ENCODE data around the gene CLASP1. TPM values are rescaled to one million over a fixed set of nuclear protein-coding genes. Genes with fewer than 3 reads are reported as not detected.
A peak's percentile ranks its signal among the peaks of the same experiment; 100 is the strongest.

CLASP1 gene
- total RNA-seq, 1 donor from 2014 or later = 95.1 TPM

- peaks cover 11% of the 10 kb centered on the region for H3K36me3 Mint-ChIP-seq (ENCODE audit: low read depth, unreplicated experiment)
- H3K4me3 Mint-ChIP-seq (ENCODE audit: unreplicated experiment) = peak overlapping the region; percentile 21
- H3K27me3 Mint-ChIP-seq (ENCODE audit: unreplicated experiment) = peaks cover 4% of the 10 kb centered on the region
- peaks cover 14% of the 10 kb centered on the region for H3K4me1 Mint-ChIP-seq (ENCODE audit: unreplicated experiment)
- no peak for TF ChIP-seq CTCF (IDR thresholded peaks at IDR 0.05; ENCODE audit: unreplicated experiment)
- H3K9me3 Mint-ChIP-seq (ENCODE audit: unreplicated experiment) = no peaks in the 10 kb centered on the region
- H3K27ac Mint-ChIP-seq (ENCODE audit: unreplicated experiment) = peak overlapping the region; percentile 61
- DNase-seq (ENCODE audit: low spot score) = no peak
Measured at GRCh38 chr2:121524685-121525425, 124.4 kb downstream of the CLASP1 start.

- H3K4me3 Mint-ChIP-seq (ENCODE audit: unreplicated experiment) = no peak overlapping the region
- H3K4me1 Mint-ChIP-seq (ENCODE audit: unreplicated experiment) = no peaks in the 10 kb centered on the region
- peaks cover 16% of the 10 kb centered on the region for H3K36me3 Mint-ChIP-seq (ENCODE audit: low read depth, unreplicated experiment)
- peaks cover 4% of the 10 kb centered on the region for H3K27me3 Mint-ChIP-seq (ENCODE audit: unreplicated experiment)
- no peak overlapping the region for H3K27ac Mint-ChIP-seq (ENCODE audit: unreplicated experiment)
- no peaks in the 10 kb centered on the region for H3K9me3 Mint-ChIP-seq (ENCODE audit: unreplicated experiment)
- no peak for DNase-seq (ENCODE audit: low spot score)
- TF ChIP-seq CTCF (IDR thresholded peaks at IDR 0.05; ENCODE audit: unreplicated experiment) = no peak
Measured at GRCh38 chr2:121521359-121521758, 127.9 kb downstream of the CLASP1 start.

DNA sequence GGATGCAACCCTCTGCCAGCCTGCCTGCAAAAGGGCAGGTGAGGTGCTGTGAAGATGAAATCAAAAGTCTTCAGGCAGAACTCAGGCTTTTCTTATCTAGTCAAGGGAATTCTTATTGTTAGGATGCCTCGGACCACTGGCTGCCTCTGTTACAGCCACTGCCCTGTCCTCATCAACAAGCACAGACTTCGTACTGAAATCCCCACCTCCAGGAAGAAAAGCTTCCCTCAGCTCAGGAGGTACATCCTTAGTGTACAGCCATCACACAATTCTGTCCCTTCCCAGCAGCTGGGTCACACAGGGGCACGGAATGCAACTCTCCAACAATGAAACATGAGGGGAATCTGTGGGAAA lies 128.6 kb downstream of the CLASP1 start:
- Mint-ChIP-seq H3K27ac (ENCODE audit: unreplicated experiment) (peak overlapping the region; percentile 57), H3K9me3 (ENCODE audit: unreplicated experiment) (no peaks in the 10 kb centered on the region), H3K27me3 (ENCODE audit: unreplicated experiment) (peaks cover 4% of the 10 kb centered on the region), H3K36me3 (ENCODE audit: low read depth, unreplicated experiment) (peaks cover 20% of the 10 kb centered on the region), H3K4me1 (ENCODE audit: unreplicated experiment) (no peaks in the 10 kb centered on the region), H3K4me3 (ENCODE audit: unreplicated experiment) (no peak overlapping the region)
- no peak for TF ChIP-seq CTCF (IDR thresholded peaks at IDR 0.05; ENCODE audit: unreplicated experiment)
- no peak for DNase-seq (ENCODE audit: low spot score)

DNA sequence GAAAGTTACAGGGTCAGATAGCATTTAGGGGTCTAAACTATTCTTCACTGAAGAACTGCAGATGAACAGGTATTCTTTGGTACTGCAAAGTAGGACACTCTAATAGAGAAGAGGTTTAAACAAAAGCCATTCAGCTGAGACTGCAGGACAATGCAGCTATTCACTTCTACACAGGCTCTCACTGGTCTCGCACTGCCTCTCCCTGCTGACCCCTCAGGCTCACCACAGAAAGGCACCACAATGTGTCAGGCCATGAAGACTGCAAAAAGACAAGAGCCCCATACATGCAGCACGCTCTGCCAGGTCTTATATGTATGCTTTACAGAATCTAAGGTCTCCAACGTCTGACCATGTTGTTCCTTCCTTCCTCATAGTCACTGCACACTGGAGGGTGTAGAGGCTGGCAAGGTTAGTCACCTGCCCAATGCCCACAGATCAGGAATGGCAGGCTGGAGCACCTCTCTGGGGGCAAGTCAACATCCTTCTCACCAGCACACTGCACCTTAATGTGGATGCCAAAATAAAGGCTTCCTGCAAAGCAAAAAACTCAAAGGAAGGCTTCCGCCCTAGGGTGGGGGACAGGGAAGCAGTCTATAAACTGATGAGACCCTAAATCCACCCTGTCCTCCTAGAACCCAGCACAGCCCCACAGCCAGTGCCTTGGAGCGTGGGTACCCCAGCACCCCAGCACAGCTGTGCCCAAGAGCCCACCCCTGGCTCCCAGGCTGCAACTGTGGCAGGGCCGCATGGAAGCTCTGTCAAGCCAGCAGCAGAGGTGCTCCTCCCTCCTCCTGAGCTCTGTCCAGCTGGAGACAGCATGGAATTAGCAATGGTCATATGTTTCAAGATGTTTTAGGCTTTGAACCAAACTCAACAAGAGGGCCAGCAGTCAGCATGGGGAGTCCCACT lies 129.3 kb downstream of the CLASP1 start:
- DNase-seq (ENCODE audit: low spot score) = no peak
- no peaks in the 10 kb centered on the region for H3K4me1 Mint-ChIP-seq (ENCODE audit: unreplicated experiment)
- peaks cover 4% of the 10 kb centered on the region for H3K27me3 Mint-ChIP-seq (ENCODE audit: unreplicated experiment)
- H3K27ac Mint-ChIP-seq (ENCODE audit: unreplicated experiment) = peak overlapping the region; percentile 57
- H3K9me3 Mint-ChIP-seq (ENCODE audit: unreplicated experiment) = no peaks in the 10 kb centered on the region
- H3K36me3 Mint-ChIP-seq (ENCODE audit: low read depth, unreplicated experiment) = peaks cover 22% of the 10 kb centered on the region
- no peak overlapping the region for H3K4me3 Mint-ChIP-seq (ENCODE audit: unreplicated experiment)
- no peak for TF ChIP-seq CTCF (IDR thresholded peaks at IDR 0.05; ENCODE audit: unreplicated experiment)

DNA sequence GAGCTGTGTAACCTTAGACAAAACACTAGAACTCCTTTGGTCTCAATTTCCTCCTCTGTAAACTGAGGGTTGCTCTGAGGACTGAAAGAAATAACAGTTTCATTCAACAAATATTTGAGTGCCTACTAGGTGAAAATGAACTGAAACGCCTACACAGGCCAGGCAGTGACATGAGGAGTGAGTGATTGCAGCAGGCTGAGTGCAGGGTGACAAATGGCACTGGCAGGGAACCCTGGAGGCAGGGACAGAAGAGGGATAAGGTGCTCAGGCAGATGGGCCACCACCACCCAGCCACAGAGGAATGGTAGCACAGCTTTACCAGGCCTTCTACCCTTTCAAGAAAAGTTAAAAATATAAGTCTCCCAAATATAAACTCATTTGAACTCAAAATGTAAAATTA lies 130.1 kb downstream of the CLASP1 start:
- Mint-ChIP-seq H3K36me3 (ENCODE audit: low read depth, unreplicated experiment) (peaks cover 25% of the 10 kb centered on the region), H3K4me3 (ENCODE audit: unreplicated experiment) (no peak overlapping the region), H3K27me3 (ENCODE audit: unreplicated experiment) (peaks cover 3% of the 10 kb centered on the region), H3K27ac (ENCODE audit: unreplicated experiment) (no peak overlapping the region), H3K4me1 (ENCODE audit: unreplicated experiment) (no peaks in the 10 kb centered on the region), H3K9me3 (ENCODE audit: unreplicated experiment) (no peaks in the 10 kb centered on the region)
- no peak for DNase-seq (ENCODE audit: low spot score)
- no peak for TF ChIP-seq CTCF (IDR thresholded peaks at IDR 0.05; ENCODE audit: unreplicated experiment)
